Measurements from ENCODE around the gene TMEM203.

The TMEM203 gene

GRCh38 chr9:137182836-137183235 lies 22.6 kb downstream of the TMEM203 start:
- in situ Hi-C loops (cut with HindIII; ENCODE audit: low sequenced_read_pairs), result no loop called here
- no peak for TF ChIP-seq CTCF (IDR thresholded peaks at IDR 0.05; ENCODE audit: low read depth, low read length, missing control alignments)
- no peak overlapping the region for H3K4me3 ChIP-seq (ENCODE audit: low read depth, low read length)
- DNase-seq (ENCODE audit: low read depth), result no peak

GRCh38 chr9:137181680-137182079 lies 23.8 kb downstream of the TMEM203 start:
- in situ Hi-C loops (cut with HindIII; ENCODE audit: low sequenced_read_pairs), result no loop called here
- DNase-seq (ENCODE audit: low read depth), result no peak
- no peak overlapping the region for H3K4me3 ChIP-seq (ENCODE audit: low read depth, low read length)
- TF ChIP-seq CTCF (IDR thresholded peaks at IDR 0.05; ENCODE audit: low read depth, low read length, missing control alignments), result no peak

GRCh38 chr9:137180491-137180890 lies 25.0 kb downstream of the TMEM203 start:
- no peak for DNase-seq (ENCODE audit: low read depth)
- in situ Hi-C loops (cut with HindIII; ENCODE audit: low sequenced_read_pairs), result no loop called here
- H3K4me3 ChIP-seq (ENCODE audit: low read depth, low read length), result no peak overlapping the region
- no peak for TF ChIP-seq CTCF (IDR thresholded peaks at IDR 0.05; ENCODE audit: low read depth, low read length, missing control alignments)

GRCh38 chr9:137179761-137180160 lies 25.7 kb downstream of the TMEM203 start:
- DNase-seq (ENCODE audit: low read depth), result no peak
- TF ChIP-seq CTCF (IDR thresholded peaks at IDR 0.05; ENCODE audit: low read depth, low read length, missing control alignments), result no peak
- in situ Hi-C loops (cut with HindIII; ENCODE audit: low sequenced_read_pairs), result no loop called here
- no peak overlapping the region for H3K4me3 ChIP-seq (ENCODE audit: low read depth, low read length)

- DNase-seq (ENCODE audit: low read depth), result no peak
- TF ChIP-seq CTCF (IDR thresholded peaks at IDR 0.05; ENCODE audit: low read depth, low read length, missing control alignments), result no peak
- in situ Hi-C loops (cut with HindIII; ENCODE audit: low sequenced_read_pairs), result no loop called here
- no peak overlapping the region for H3K4me3 ChIP-seq (ENCODE audit: low read depth, low read length)
Observed at GRCh38 chr9:137178939-137179630, 26.4 kb downstream of the TMEM203 start.

- H3K4me3 ChIP-seq (ENCODE audit: low read depth, low read length), result no peak overlapping the region
- no peak for DNase-seq (ENCODE audit: low read depth)
- in situ Hi-C loops (cut with HindIII; ENCODE audit: low sequenced_read_pairs), result no loop called here
- TF ChIP-seq CTCF (IDR thresholded peaks at IDR 0.05; ENCODE audit: low read depth, low read length, missing control alignments), result no peak
Observed at GRCh38 chr9:137178201-137178938, 27.1 kb downstream of the TMEM203 start.

All from astrocyte of the cerebellum (primary cell).